OCI-LY1 (cell line): ENCODE measurements around the gene BOC.

ENCODE experiments used
- H2AFZ ChIP-seq: fragments of 200-600 bp; sonication (generic), shearing (Covaris generic); 2 replicates; pipeline ENCODE4 v1.6.0; 2014; ENCODE audit warnings: antibody characterized with exemption, mild to moderate bottlenecking, low read length
- H3F3A ChIP-seq: fragments of 200-600 bp; sonication (generic), shearing (Covaris generic); 2 replicates; pipeline ENCODE4 v1.6.0; 2014; ENCODE audit warnings: mild to moderate bottlenecking, antibody characterized with exemption, low read length, moderate library complexity; ENCODE audit not compliant: insufficient read depth
- H3K27ac ChIP-seq: fragments of 200-600 bp; sonication (generic); 2 replicates; pipeline ENCODE4 v1.5.1; 2014; ENCODE audit warnings: low read length, mixed run types, mild to moderate bottlenecking, low read depth; ENCODE audit not compliant: poor library complexity, severe bottlenecking
- H3K27me3 ChIP-seq: fragments of 200-600 bp; sonication (generic); 2 replicates; pipeline ENCODE4 v1.6.0; 2014; ENCODE audit warnings: antibody characterized with exemption, mild to moderate bottlenecking, low read length, moderate library complexity; ENCODE audit not compliant: insufficient read depth
- H3K36me3 ChIP-seq: fragments of 200-600 bp; sonication (generic); 2 replicates; pipeline ENCODE4 v1.6.1; 2014; ENCODE audit warnings: mild to moderate bottlenecking, antibody characterized with exemption, low read length, moderate library complexity, mixed read lengths; ENCODE audit not compliant: insufficient read depth
- H3K4me1 ChIP-seq: fragments of 200-600 bp; sonication (generic); 2 replicates; pipeline ENCODE4 v1.5.1; 2014; ENCODE audit warnings: mild to moderate bottlenecking, low read length, moderate library complexity; ENCODE audit not compliant: insufficient read depth, severe bottlenecking
- H3K4me2 ChIP-seq: fragments of 200-600 bp; sonication (generic), shearing (Covaris generic); 2 replicates; pipeline ENCODE4 v1.6.1; 2014; ENCODE audit warnings: low read length
- H3K4me3 ChIP-seq: fragments of 200-600 bp; sonication (generic); 2 replicates; pipeline ENCODE4 v1.5.1; 2014; ENCODE audit warnings: low read length, low read depth, mild to moderate bottlenecking, mixed read lengths; ENCODE audit not compliant: poor library complexity, severe bottlenecking
- H3K79me2 ChIP-seq: fragments of 200-600 bp; shearing (Covaris generic); 2 replicates; pipeline ENCODE4 v1.6.1; 2016; ENCODE audit warnings: mixed run types, low read length, mixed read lengths; ENCODE audit not compliant: insufficient read depth
- H3K9ac ChIP-seq: fragments of 200-600 bp; sonication (generic), shearing (Covaris generic); 2 replicates; pipeline ENCODE4 v1.6.1; 2014; ENCODE audit warnings: mild to moderate bottlenecking, low read length, mixed read lengths
- H3K9me2 ChIP-seq: fragments of 200-600 bp; sonication (generic), shearing (Covaris generic); 2 replicates; pipeline ENCODE4 v1.6.1; 2014; ENCODE audit warnings: low read depth, mild to moderate bottlenecking, low read length, mixed read lengths
- H3K9me3 ChIP-seq: fragments of 200-600 bp; shearing (Covaris generic); 2 replicates; pipeline ENCODE4 v1.6.1; 2014; ENCODE audit warnings: low read length, mixed read lengths
- H4K20me1 ChIP-seq: fragments of 200-600 bp; sonication (generic), shearing (Covaris generic); 2 replicates; pipeline ENCODE4 v1.6.0; 2016; ENCODE audit warnings: mild to moderate bottlenecking, low read length; ENCODE audit not compliant: insufficient read depth
- EZH2 ChIP-seq: fragments of 200-600 bp; sonication (generic), shearing (Covaris generic); IDR thresholded peaks from 2 replicates; pipeline ENCODE4 v1.8.0; 2017; ENCODE audit warnings: borderline replicate concordance, mixed run types, mild to moderate bottlenecking, antibody characterized with exemption, low read length, moderate library complexity, mixed read lengths
- TF ChIP-seq, protein P1 (sequence below): fragments of 200-600 bp; sonication (generic), shearing (Covaris generic); IDR thresholded peaks from 2 replicates; pipeline ENCODE4 v1.5.1; 2017; ENCODE audit warnings: mild to moderate bottlenecking, antibody characterized with exemption, low read length, moderate library complexity, mixed read lengths

Gene BOC

DNA sequence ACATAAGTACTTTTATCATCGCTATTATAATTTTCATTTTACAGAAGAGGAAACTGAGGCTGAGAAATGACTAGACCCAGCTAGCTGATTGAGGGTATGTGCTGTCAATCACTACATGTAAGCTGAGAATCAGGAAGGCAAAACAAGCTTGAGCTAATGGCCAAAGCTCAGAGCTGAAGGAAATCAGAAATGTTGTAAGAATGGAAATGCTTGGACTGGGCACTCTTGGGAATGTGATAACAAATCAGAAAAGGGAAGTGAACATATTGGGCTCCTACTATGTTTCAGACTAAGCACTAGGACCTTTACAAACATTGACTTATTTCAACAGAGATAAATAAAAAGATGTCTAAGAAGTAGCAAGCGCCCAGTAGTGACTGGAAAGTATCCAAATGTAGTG lies 33.8 kb upstream of the BOC start:
- Histone ChIP-seq H3K27ac (no peak overlapping the region), H2AFZ (no peak overlapping the region), H3F3A (no peaks in the 10 kb centered on the region), H3K79me2 (no peaks in the 10 kb centered on the region), H3K4me1 (no peaks in the 10 kb centered on the region), H3K27me3 (no peaks in the 10 kb centered on the region), H3K4me2 (no peak overlapping the region), H3K4me3 (no peak overlapping the region), H3K9ac (no peak overlapping the region), H3K9me2 (no peaks in the 10 kb centered on the region), H3K9me3 (no peaks in the 10 kb centered on the region), H3K36me3 (no peaks in the 10 kb centered on the region), H4K20me1 (no peaks in the 10 kb centered on the region)
- TF ChIP-seq, protein P1, sequence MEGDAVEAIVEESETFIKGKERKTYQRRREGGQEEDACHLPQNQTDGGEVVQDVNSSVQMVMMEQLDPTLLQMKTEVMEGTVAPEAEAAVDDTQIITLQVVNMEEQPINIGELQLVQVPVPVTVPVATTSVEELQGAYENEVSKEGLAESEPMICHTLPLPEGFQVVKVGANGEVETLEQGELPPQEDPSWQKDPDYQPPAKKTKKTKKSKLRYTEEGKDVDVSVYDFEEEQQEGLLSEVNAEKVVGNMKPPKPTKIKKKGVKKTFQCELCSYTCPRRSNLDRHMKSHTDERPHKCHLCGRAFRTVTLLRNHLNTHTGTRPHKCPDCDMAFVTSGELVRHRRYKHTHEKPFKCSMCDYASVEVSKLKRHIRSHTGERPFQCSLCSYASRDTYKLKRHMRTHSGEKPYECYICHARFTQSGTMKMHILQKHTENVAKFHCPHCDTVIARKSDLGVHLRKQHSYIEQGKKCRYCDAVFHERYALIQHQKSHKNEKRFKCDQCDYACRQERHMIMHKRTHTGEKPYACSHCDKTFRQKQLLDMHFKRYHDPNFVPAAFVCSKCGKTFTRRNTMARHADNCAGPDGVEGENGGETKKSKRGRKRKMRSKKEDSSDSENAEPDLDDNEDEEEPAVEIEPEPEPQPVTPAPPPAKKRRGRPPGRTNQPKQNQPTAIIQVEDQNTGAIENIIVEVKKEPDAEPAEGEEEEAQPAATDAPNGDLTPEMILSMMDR = no peak
- TF ChIP-seq EZH2 = no peak

DNA sequence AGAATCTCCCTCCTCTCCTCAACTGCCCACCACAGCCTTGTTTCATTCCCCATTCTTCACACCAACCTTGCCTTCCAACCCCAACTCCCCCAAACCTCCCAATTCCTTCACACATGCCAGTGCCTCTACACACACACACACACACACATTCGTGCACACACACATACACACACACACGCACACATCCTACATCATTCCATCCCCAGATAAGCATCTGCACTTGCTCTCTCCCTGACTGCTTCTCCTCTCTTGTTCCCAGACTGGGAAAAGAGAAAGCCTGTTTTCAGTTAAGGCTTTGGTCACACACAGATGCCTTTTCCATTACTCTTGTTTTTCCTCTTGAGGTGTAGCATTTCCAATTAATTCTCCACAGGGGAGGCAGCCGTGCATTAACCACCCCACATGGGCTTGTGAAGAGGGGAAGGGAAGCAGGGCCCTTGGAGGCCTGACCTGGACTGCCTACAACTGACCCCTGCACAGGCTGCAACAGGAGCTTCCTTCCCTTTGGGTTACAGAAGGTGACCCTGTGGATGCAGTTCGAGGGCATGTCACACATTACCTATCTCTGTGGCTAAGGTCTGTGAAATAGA lies 32.0 kb upstream of the BOC start:
- no peaks in the 10 kb centered on the region for H3F3A ChIP-seq
- no peaks in the 10 kb centered on the region for H3K9me3 ChIP-seq
- no peak overlapping the region for H3K4me2 ChIP-seq
- TF ChIP-seq EZH2 = no peak
- TF ChIP-seq, protein P1 = no peak
- no peaks in the 10 kb centered on the region for H3K27me3 ChIP-seq
- no peaks in the 10 kb centered on the region for H3K9me2 ChIP-seq
- no peaks in the 10 kb centered on the region for H3K79me2 ChIP-seq
- H3K4me1 ChIP-seq = no peaks in the 10 kb centered on the region
- H3K9ac ChIP-seq = no peak overlapping the region
- no peak overlapping the region for H3K4me3 ChIP-seq
- no peaks in the 10 kb centered on the region for H3K36me3 ChIP-seq
- no peaks in the 10 kb centered on the region for H4K20me1 ChIP-seq
- H2AFZ ChIP-seq = no peak overlapping the region
- no peak overlapping the region for H3K27ac ChIP-seq

DNA sequence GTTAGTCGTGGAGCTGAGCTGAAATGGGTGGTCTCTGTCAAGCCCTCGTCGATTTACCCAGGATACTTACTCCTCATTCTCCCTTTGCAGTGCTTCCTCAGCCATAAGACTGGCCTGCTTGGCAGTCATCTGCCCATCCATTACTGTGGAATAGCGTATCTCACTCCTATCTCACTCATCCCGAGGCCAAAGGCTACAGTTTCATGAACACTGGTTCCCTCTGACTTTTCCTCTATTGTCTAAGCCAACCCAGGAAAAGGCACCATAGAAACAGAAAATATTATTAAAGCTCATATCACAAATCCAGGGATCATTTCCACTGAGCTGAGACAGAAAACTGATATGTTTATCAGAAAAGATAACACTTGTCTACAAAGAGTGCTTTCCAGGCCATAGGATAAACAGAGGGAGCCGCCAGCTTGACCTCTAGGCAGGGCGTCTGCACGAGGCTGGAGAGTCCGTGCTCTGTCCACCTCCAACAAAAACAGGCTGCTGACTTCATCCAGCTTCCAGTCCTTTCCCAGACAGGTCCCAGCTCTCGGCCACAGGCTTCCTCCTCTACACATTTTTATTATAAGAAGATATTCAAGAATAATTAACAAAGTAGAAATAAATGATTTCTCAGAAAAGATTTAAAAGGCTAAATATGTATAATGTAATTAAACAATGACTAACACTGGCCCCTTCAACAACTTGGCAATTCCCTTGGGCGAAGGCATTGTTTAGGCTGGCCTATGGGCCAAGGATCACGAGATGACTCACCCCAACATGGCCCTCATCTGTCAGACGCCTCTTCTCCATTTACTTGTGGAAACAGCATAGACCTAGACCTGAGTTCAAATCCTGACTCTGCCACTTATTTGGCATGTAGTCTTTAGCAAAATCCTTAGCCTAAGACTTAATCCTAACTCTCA lies 27.4 kb upstream of the BOC start:
- Histone ChIP-seq H3K79me2 (no peaks in the 10 kb centered on the region), H3K9me3 (peaks cover 6% of the 10 kb centered on the region; the same call in 1 of the 2 replicates), H3F3A (no peaks in the 10 kb centered on the region), H3K4me1 (no peaks in the 10 kb centered on the region), H3K9ac (no peak overlapping the region), H3K4me2 (no peak overlapping the region), H3K27ac (no peak overlapping the region), H2AFZ (no peak overlapping the region), H4K20me1 (no peaks in the 10 kb centered on the region), H3K36me3 (no peaks in the 10 kb centered on the region), H3K9me2 (no peaks in the 10 kb centered on the region), H3K27me3 (no peaks in the 10 kb centered on the region), H3K4me3 (no peak overlapping the region)
- TF ChIP-seq, protein P1 = no peak
- TF ChIP-seq EZH2 = no peak
